GM21529 (cell line): ENCODE measurements around the gene RMI2.
A peak's percentile ranks its signal among the peaks of the same experiment; 100 is the strongest.
"Not testable (repeated sequence)": the region's sequence is repeated elsewhere in the genome, so short reads cannot be mapped to it uniquely, and the experiment has no call there.

Experiments used
- ATAC-seq: cut with Tn5 transposase; IDR thresholded peaks from one replicate; pipeline ENCODE4 v1.9.1; 2021; ENCODE audit not compliant: unreplicated experiment

RMI2 gene

GRCh38 chr16:11345040-11345862, at the start of gene RMI2:
Gene RMI2, plus strand, starts transcription at chr16:11345459. Its CDS starts 13 bp downstream, at chr16:11345472.
- ATAC-seq = peak; percentile 98

GRCh38 chr16:11295672-11296071, 49.6 kb upstream of the RMI2 start:
- no peak for ATAC-seq

- ATAC-seq = no peak
Observed at GRCh38 chr16:11296351-11296705, 48.9 kb upstream of the RMI2 start.

- peak; percentile 5 for ATAC-seq
Observed at GRCh38 chr16:11296706-11297491, 48.4 kb upstream of the RMI2 start.

GRCh38 chr16:11297492-11298142, 47.6 kb upstream of the RMI2 start:
- ATAC-seq = peak; percentile 79

GRCh38 chr16:11298143-11298900, 46.9 kb upstream of the RMI2 start:
- no peak for ATAC-seq

- not testable (repeated sequence) for ATAC-seq
Observed at GRCh38 chr16:11298950-11299547, 46.2 kb upstream of the RMI2 start.

- ATAC-seq = no peak
Observed at GRCh38 chr16:11299865-11300559, 45.2 kb upstream of the RMI2 start.

GRCh38 chr16:11300560-11300892, 44.7 kb upstream of the RMI2 start:
- no peak for ATAC-seq

GRCh38 chr16:11301645-11302501, 43.4 kb upstream of the RMI2 start:
- no peak for ATAC-seq

GRCh38 chr16:11302977-11303376, 42.3 kb upstream of the RMI2 start:
- ATAC-seq = no peak

GRCh38 chr16:11303405-11304138, 41.7 kb upstream of the RMI2 start:
- ATAC-seq = no peak

GRCh38 chr16:11306381-11306780, 38.9 kb upstream of the RMI2 start:
- ATAC-seq = no peak

- no peak for ATAC-seq
Observed at GRCh38 chr16:11306997-11307638, 38.1 kb upstream of the RMI2 start.

GRCh38 chr16:11307639-11308492, 37.4 kb upstream of the RMI2 start:
- no peak for ATAC-seq

- ATAC-seq = peak; percentile 31
Observed at GRCh38 chr16:11308493-11309283, 36.6 kb upstream of the RMI2 start.
